OCI-LY7 (cell line): Measurements from ENCODE around the gene INSC. TPM values are rescaled to one million over a fixed set of nuclear protein-coding genes. Genes with fewer than 3 reads are reported as not detected.

Experiments used
- BruUV-seq: library from RNA; stranded (reverse); fragments of 400-500 nt; replicated peaks from 2 replicates; lab custom pipeline; 2021; lab: Mats Ljungman, UMichigan
- CTCF ChIA-PET: fragments of 300-600 bp; sonication (Branson Sonifier 250); formaldehyde crosslinking; loops from one replicate; lab custom pipeline; 2022; ENCODE audit warnings: antibody characterized with exemption; ENCODE audit not compliant: unreplicated experiment; lab: Charles Lee
- POLR2A ChIA-PET: fragments of 300-600 bp; sonication (Branson Sonifier 250); formaldehyde crosslinking; loops from one replicate; lab custom pipeline; 2022; ENCODE audit warnings: antibody characterized with exemption; lab: Charles Lee
- DNase-seq: peaks from one replicate; pipeline ENCODE4 v3.0.0-alpha.2; 2015; ENCODE audit warnings: low spot score
- H2AFZ ChIP-seq: fragments of 200-600 bp; sonication (generic), shearing (Covaris generic); 2 replicates; pipeline ENCODE4 v1.6.1; 2014; ENCODE audit warnings: mild to moderate bottlenecking, antibody characterized with exemption, low read length, moderate library complexity
- H3K27ac ChIP-seq: fragments of 200-600 bp; sonication (generic); 2 replicates; pipeline ENCODE4 v1.5.1; 2014; ENCODE audit warnings: mixed run types, low read depth, mild to moderate bottlenecking, moderate library complexity, low read length, inconsistent platforms; ENCODE audit not compliant: poor library complexity, severe bottlenecking
- H3K36me3 ChIP-seq: fragments of 200-600 bp; sonication (generic); 2 replicates; pipeline ENCODE4 v1.6.1; 2014; ENCODE audit warnings: mild to moderate bottlenecking, antibody characterized with exemption, low read length, moderate library complexity, mixed read lengths; ENCODE audit not compliant: insufficient read depth
- H3K4me1 ChIP-seq: fragments of 200-600 bp; sonication (generic); 2 replicates; pipeline ENCODE4 v1.5.1; 2014; ENCODE audit warnings: mild to moderate bottlenecking, low read length; ENCODE audit not compliant: insufficient read depth, poor library complexity, severe bottlenecking
- H3K4me2 ChIP-seq: fragments of 200-600 bp; sonication (generic); 2 replicates; pipeline ENCODE4 v1.6.1; 2014; ENCODE audit warnings: mild to moderate bottlenecking, low read length
- H3K4me3 ChIP-seq: fragments of 200-600 bp; sonication (generic); 2 replicates; pipeline ENCODE4 v1.5.1; 2014; ENCODE audit warnings: mild to moderate bottlenecking, low read depth, low read length; ENCODE audit not compliant: poor library complexity, severe bottlenecking
- H3K79me2 ChIP-seq: fragments of 200-600 bp; sonication (generic); 2 replicates; pipeline ENCODE4 v1.6.1; 2016; ENCODE audit warnings: low read depth, mild to moderate bottlenecking, low read length, moderate library complexity, mixed read lengths; ENCODE audit not compliant: insufficient read depth
- H3K9me2 ChIP-seq: fragments of 200-600 bp; sonication (generic); 2 replicates; pipeline ENCODE4 v1.6.1; 2016; ENCODE audit warnings: mild to moderate bottlenecking, low read length, mixed read lengths; ENCODE audit not compliant: insufficient read depth
- H3K9me3 ChIP-seq: fragments of 200-600 bp; sonication (generic); 2 replicates; pipeline ENCODE4 v1.6.1; 2014; ENCODE audit warnings: mild to moderate bottlenecking, mixed run types, low read length, mixed read lengths
- H4K20me1 ChIP-seq: fragments of 200-600 bp; sonication (generic); 2 replicates; pipeline ENCODE4 v1.6.1; 2014; ENCODE audit warnings: mild to moderate bottlenecking, antibody characterized with exemption, low read length, moderate library complexity, mixed read lengths; ENCODE audit not compliant: insufficient read depth
- CTCF ChIP-seq: fragments of 200-600 bp; sonication (generic); conservative IDR thresholded peaks from 2 replicates; pipeline ENCODE4 v1.5.1; 2014; ENCODE audit warnings: mild to moderate bottlenecking, antibody characterized with exemption, low read length, moderate library complexity, mixed read lengths
- EZH2phosphoT487 ChIP-seq: fragments of 200-600 bp; sonication (generic); IDR thresholded peaks from 2 replicates; pipeline ENCODE4 v1.6.1; 2018; ENCODE audit warnings: low read depth, borderline replicate concordance, mild to moderate bottlenecking, mixed run types, antibody characterized with exemption, low read length, moderate library complexity, mixed read lengths
- intact Hi-C: fragments of 100-400 bp; cut with micrococcal nuclease; formaldehyde crosslinking; loops from one replicate; pipeline ENCODE4 v1.10.0; 2022; ENCODE audit not compliant: unreplicated experiment
- total RNA-seq, 2 experiments: library from RNA; depleted of rRNA in 1 of 2; stranded (reverse); fragments of >200 nt in 1 of 2; shearing (Covaris generic) in 1 of 2; gene quantifications; 2 replicates each; pipeline ENCODE4 v1.2.3, GENCODE V29; 2014 to 2022

INSC gene
- total RNA-seq, 2 experiments from 2014 or later, result not detected

- Histone ChIP-seq H3K79me2 (no peaks in the 10 kb centered on the region), H3K9me2 (no peaks in the 10 kb centered on the region), H3K4me3 (no peak overlapping the region), H2AFZ (no peak overlapping the region), H3K4me1 (no peaks in the 10 kb centered on the region), H3K27ac (no peak overlapping the region), H3K4me2 (no peak overlapping the region), H3K9me3 (no peaks in the 10 kb centered on the region), H4K20me1 (no peaks in the 10 kb centered on the region), H3K36me3 (no peaks in the 10 kb centered on the region)
- intact Hi-C loops, result no loop called here
- no peak for DNase-seq
- TF ChIP-seq EZH2phosphoT487 (no peak), CTCF (no peak)
- no TSS peak for BruUV-seq
- CTCF ChIA-PET, result no interaction called here
- POLR2A ChIA-PET, result no interaction called here
Measured at GRCh38 chr11:15238856-15239255, 124.1 kb downstream of the INSC start.

- Histone ChIP-seq H4K20me1 (no peaks in the 10 kb centered on the region), H2AFZ (no peak overlapping the region), H3K36me3 (no peaks in the 10 kb centered on the region), H3K4me3 (no peak overlapping the region), H3K79me2 (no peaks in the 10 kb centered on the region), H3K4me2 (no peak overlapping the region), H3K4me1 (no peaks in the 10 kb centered on the region), H3K27ac (no peak overlapping the region), H3K9me3 (no peaks in the 10 kb centered on the region), H3K9me2 (no peaks in the 10 kb centered on the region)
- ChIA-PET CTCF (no interaction called here), POLR2A (no interaction called here)
- no peak for DNase-seq
- BruUV-seq, result no TSS peak
- intact Hi-C loops, result no loop called here
- TF ChIP-seq CTCF, result no peak
- no peak for TF ChIP-seq EZH2phosphoT487
Measured at GRCh38 chr11:15248749-15249148, 134.0 kb downstream of the INSC start.

DNA sequence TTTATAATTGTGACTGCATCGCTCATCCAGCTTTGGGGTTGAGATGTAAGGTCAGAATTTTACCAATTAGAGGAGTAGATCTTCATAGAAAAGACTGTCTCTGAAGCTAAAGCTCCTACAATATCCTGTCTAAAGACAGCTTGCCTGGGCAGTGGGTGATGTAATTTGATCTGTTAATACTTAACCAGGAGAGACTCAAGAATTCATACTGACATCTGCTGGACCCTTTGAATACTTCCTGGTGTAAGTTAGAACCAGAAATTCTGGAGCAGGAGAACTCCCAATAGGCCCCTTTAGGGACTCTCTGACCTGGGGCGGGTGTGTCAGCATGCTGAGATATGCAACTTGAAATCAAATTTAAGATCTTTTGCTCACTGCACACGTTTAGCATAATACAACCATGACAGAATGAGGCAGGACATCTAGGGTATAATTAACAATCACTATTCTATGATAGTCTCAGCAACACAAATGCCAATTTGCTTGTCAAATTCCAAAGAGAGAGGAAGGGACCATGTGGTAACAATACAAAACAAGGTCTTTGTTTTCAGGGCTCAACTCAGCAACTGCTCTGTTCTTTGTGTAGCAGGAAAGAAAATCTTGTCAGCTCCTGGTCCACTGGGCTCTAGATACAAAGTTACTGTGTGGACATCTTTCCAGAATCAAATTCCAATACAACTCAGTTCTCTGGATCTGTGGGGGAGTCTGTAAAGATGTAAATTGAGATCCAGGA is 143.9 kb downstream of the INSC start:
- Histone ChIP-seq H3K9me2 (no peaks in the 10 kb centered on the region), H3K36me3 (no peaks in the 10 kb centered on the region), H3K79me2 (no peaks in the 10 kb centered on the region), H3K4me2 (no peak overlapping the region), H3K27ac (no peak overlapping the region), H3K9me3 (no peaks in the 10 kb centered on the region), H2AFZ (no peak overlapping the region), H4K20me1 (no peaks in the 10 kb centered on the region), H3K4me1 (no peaks in the 10 kb centered on the region), H3K4me3 (no peak overlapping the region)
- ChIA-PET POLR2A (interaction anchor here (0.6 kb wide), 1 partner anchor 326 kb away, joined by 10 read pairs; no protein-coding TSS in a partner anchor), CTCF (no interaction called here)
- no TSS peak for BruUV-seq
- intact Hi-C loops, result no loop called here
- peak; percentile 8 for DNase-seq
- TF ChIP-seq EZH2phosphoT487 (no peak), CTCF (no peak)
